HEK293 (cell line): ENCODE data around the gene SULT2B1.

Source experiments
- CTCF ChIA-PET: fragments of 350-600 bp; formaldehyde crosslinking; extraction: SDS; loops from one replicate; lab custom pipeline; 2021; ENCODE audit warnings: antibody characterized with exemption; lab: Yijun Ruan, JAX
- POLR2A ChIA-PET: fragments of 300-600 bp; formaldehyde crosslinking; extraction: SDS; loops from one replicate; lab custom pipeline; 2020; ENCODE audit warnings: antibody characterized with exemption, inconsistent platforms; lab: Yijun Ruan, JAX
- H3K27ac ChIP-seq: fragments of 200-500 bp; sonication (Bioruptor generic); 2 replicates; pipeline ENCODE4 v1.5.1; 2014; ENCODE audit warnings: low read depth, low read length, control low read depth, inconsistent platforms; ENCODE audit errors: extremely low read depth
- H3K36me3 ChIP-seq, 2 experiments: fragments of 200-500 bp in 1 of 2; sonication (Bioruptor generic) in 1 of 2; 1 replicate in 1 of 2; 2 replicates in 1 of 2; pipeline ENCODE4 v1.5.1; 2014 to 2017; ENCODE audit warnings: inconsistent platforms in 2 of 2, low read length in 2 of 2; ENCODE audit not compliant: control insufficient read depth in 2 of 2, insufficient read depth in 1 of 2
- H3K4me1 ChIP-seq: fragments of 200-500 bp; sonication (Bioruptor generic); 2 replicates; pipeline ENCODE4 v1.5.1; 2014; ENCODE audit warnings: mild to moderate bottlenecking, low read length, inconsistent platforms; ENCODE audit not compliant: control insufficient read depth, insufficient read depth
- H3K4me3 ChIP-seq: 2 replicates; pipeline ENCODE4 v1.5.1; 2011; ENCODE audit warnings: low read depth, mild to moderate bottlenecking, control low read depth, low read length, moderate library complexity
- H3K9me3 ChIP-seq: fragments of 200-500 bp; sonication (Bioruptor generic); 2 replicates; pipeline ENCODE4 v1.5.1; 2014; ENCODE audit warnings: low read depth, low read length, inconsistent platforms; ENCODE audit not compliant: control insufficient read depth, insufficient read depth
- GLIS2 ChIP-seq: fragments of 450-650 bp; formaldehyde crosslinking; IDR thresholded peaks from 2 replicates; pipeline ENCODE4 v1.5.1; 2016; ENCODE audit warnings: missing biosample characterization, missing genetic modification characterization
- SALL2 ChIP-seq: fragments of 450-650 bp; formaldehyde crosslinking; IDR thresholded peaks from 2 replicates; pipeline ENCODE4 v1.5.0; 2017; ENCODE audit warnings: missing biosample characterization, mild to moderate bottlenecking, missing genetic modification characterization, borderline replicate concordance
- ZBTB6 ChIP-seq: fragments of 450-650 bp; formaldehyde crosslinking; IDR thresholded peaks from 2 replicates; pipeline ENCODE4 v1.5.1; 2017; ENCODE audit warnings: missing biosample characterization, missing genetic modification characterization
- ZFHX2 ChIP-seq: fragments of 450-650 bp; formaldehyde crosslinking; conservative IDR thresholded peaks from 2 replicates; pipeline ENCODE4 v1.5.1; 2016; ENCODE audit warnings: missing biosample characterization, missing genetic modification characterization
- ZNF121 ChIP-seq: fragments of 450-650 bp; formaldehyde crosslinking; IDR thresholded peaks from 2 replicates; pipeline ENCODE4 v1.5.1; 2016; ENCODE audit warnings: missing biosample characterization, missing genetic modification characterization
- ZNF155 ChIP-seq: fragments of 450-650 bp; formaldehyde crosslinking; IDR thresholded peaks from 2 replicates; pipeline ENCODE4 v1.5.1; 2016; ENCODE audit warnings: missing biosample characterization, missing genetic modification characterization
- ZNF175 ChIP-seq: fragments of 450-650 bp; formaldehyde crosslinking; IDR thresholded peaks from 2 replicates; pipeline ENCODE4 v1.5.1; 2016; ENCODE audit warnings: missing biosample characterization, missing genetic modification characterization
- ZNF184 ChIP-seq: fragments of 450-650 bp; IDR thresholded peaks from 2 replicates; pipeline ENCODE4 v1.5.1; 2018; ENCODE audit warnings: missing biosample characterization, mild to moderate bottlenecking, missing genetic modification characterization
- ZNF23 ChIP-seq: fragments of 450-650 bp; formaldehyde crosslinking; IDR thresholded peaks from 2 replicates; pipeline ENCODE4 v1.5.1; 2016; ENCODE audit warnings: missing biosample characterization, missing genetic modification characterization, borderline replicate concordance
- ZNF354C ChIP-seq: fragments of 450-650 bp; formaldehyde crosslinking; IDR thresholded peaks from 2 replicates; pipeline ENCODE4 v1.5.1; 2016; ENCODE audit warnings: missing biosample characterization, missing genetic modification characterization, low read depth, borderline replicate concordance
- ZNF423 ChIP-seq: fragments of 450-650 bp; formaldehyde crosslinking; IDR thresholded peaks from 2 replicates; pipeline ENCODE4 v1.5.1; 2016; ENCODE audit warnings: missing biosample characterization, missing genetic modification characterization
- ZNF433 ChIP-seq: fragments of 450-650 bp; formaldehyde crosslinking; IDR thresholded peaks from 2 replicates; pipeline ENCODE4 v1.5.1; 2016; ENCODE audit warnings: missing biosample characterization, missing genetic modification characterization, low read depth
- ZNF610 ChIP-seq: fragments of 450-650 bp; formaldehyde crosslinking; IDR thresholded peaks from 2 replicates; pipeline ENCODE4 v1.5.1; 2016; ENCODE audit warnings: missing biosample characterization, missing genetic modification characterization, borderline replicate concordance
- ZNF701 ChIP-seq: fragments of 450-650 bp; formaldehyde crosslinking; IDR thresholded peaks from 2 replicates; pipeline ENCODE4 v1.5.1; 2016; ENCODE audit warnings: missing biosample characterization, missing genetic modification characterization
- ZNF707 ChIP-seq: fragments of 450-650 bp; formaldehyde crosslinking; IDR thresholded peaks from 2 replicates; pipeline ENCODE4 v1.5.1; 2016; ENCODE audit warnings: missing biosample characterization, missing genetic modification characterization
- ZNF830 ChIP-seq: fragments of 450-650 bp; IDR thresholded peaks from 2 replicates; pipeline ENCODE4 v1.5.0; 2018; ENCODE audit warnings: missing biosample characterization, missing genetic modification characterization, low read depth, mild to moderate bottlenecking, moderate library complexity
- TF ChIP-seq, protein P1 (sequence below): fragments of 450-650 bp; IDR thresholded peaks from 2 replicates; pipeline ENCODE4 v1.5.1; 2018; ENCODE audit warnings: missing biosample characterization, mild to moderate bottlenecking, missing genetic modification characterization

The SULT2B1 gene

DNA sequence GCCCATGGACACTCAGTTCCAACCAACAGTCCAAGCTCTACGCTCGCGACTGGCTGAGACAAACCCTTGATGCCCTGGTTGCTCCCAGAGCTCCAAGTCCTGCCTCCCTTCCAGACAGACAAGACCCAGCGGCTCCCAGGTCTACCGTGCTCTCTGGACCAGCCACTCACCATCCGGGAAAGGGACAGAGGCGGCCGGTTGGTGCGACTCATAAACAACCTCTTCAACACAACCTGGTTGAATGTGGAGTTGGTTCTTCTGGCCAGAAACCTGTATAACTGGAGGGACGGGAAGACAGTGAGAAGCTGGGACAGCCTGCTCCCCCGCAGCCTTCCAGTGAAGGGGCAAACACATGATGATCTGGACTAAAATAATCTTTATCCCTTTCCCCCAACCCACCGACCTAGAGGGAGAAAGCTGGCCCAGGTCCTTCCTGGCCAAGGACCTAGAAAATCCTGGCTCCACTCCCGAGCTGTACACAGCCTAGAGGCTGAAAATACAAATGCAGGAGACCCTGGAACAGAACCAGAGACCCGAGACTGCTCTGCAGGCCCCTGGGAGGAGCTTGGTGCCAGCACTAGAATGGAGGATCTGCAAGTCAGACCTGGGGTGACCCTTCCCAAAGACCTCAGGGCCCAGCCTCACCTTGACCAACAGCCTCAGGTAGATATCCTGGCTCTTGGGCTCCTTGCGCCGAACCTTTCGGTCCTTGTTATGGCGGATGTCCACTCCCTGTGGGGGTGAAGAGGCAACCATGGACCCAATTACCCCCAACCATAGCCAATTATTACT lies 65.4 kb downstream of the SULT2B1 start:
- Histone ChIP-seq H3K36me3 (peaks cover 14 to 41% of the 10 kb centered on the region in 2 experiments), H3K4me3 (peak overlapping the region; percentile 76), H3K27ac (peak overlapping the region; percentile 100), H3K4me1 (peaks cover 27% of the 10 kb centered on the region), H3K9me3 (no peaks in the 10 kb centered on the region)
- ChIA-PET POLR2A (interaction anchor here (0.6 to 3.8 kb wide), 8 partner anchors 8 to 97 kb away, joined by 3 to 25 read pairs (median 4); partner anchors contain the start of gene CA11), CTCF (interaction anchor here (0.5 to 1.8 kb wide), 9 partner anchors 9 to 611 kb away, joined by 3 to 13 read pairs (median 3); no protein-coding TSS in a partner anchor)
- TF ChIP-seq ZFHX2 (tag by site-specific recombination), result no peak
- no peak for TF ChIP-seq ZNF707 (tag by site-specific recombination)
- TF ChIP-seq ZBTB6 (tag by site-specific recombination), result no peak
- no peak for TF ChIP-seq ZNF701 (tag by site-specific recombination)
- no peak for TF ChIP-seq ZNF423 (tag by site-specific recombination)
- TF ChIP-seq ZNF830 (tag by site-specific recombination), result no peak
- TF ChIP-seq ZNF184, result no peak
- TF ChIP-seq GLIS2 (tag by site-specific recombination), result no peak
- TF ChIP-seq, protein P1, sequence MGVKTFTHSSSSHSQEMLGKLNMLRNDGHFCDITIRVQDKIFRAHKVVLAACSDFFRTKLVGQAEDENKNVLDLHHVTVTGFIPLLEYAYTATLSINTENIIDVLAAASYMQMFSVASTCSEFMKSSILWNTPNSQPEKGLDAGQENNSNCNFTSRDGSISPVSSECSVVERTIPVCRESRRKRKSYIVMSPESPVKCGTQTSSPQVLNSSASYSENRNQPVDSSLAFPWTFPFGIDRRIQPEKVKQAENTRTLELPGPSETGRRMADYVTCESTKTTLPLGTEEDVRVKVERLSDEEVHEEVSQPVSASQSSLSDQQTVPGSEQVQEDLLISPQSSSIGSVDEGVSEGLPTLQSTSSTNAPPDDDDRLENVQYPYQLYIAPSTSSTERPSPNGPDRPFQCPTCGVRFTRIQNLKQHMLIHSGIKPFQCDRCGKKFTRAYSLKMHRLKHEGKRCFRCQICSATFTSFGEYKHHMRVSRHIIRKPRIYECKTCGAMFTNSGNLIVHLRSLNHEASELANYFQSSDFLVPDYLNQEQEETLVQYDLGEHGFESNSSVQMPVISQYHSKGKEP (tag by site-specific recombination), result no peak
- no peak for TF ChIP-seq ZNF354C (tag by site-specific recombination)
- TF ChIP-seq ZNF175 (tag by site-specific recombination), result no peak
- no peak for TF ChIP-seq SALL2 (tag by site-specific recombination)
- TF ChIP-seq ZNF155 (tag by site-specific recombination), result no peak
- TF ChIP-seq ZNF433 (tag by site-specific recombination), result no peak
- TF ChIP-seq ZNF23 (tag by site-specific recombination), result no peak

GRCh38 chr19:48618278-48618915 lies 66.4 kb downstream of the SULT2B1 start:
- Histone ChIP-seq H3K9me3 (no peaks in the 10 kb centered on the region), H3K4me3 (peak overlapping the region; percentile 76), H3K4me1 (peaks cover 30% of the 10 kb centered on the region), H3K27ac (peak overlapping the region; percentile 100), H3K36me3 (peaks cover 14 to 43% of the 10 kb centered on the region in 2 experiments)
- CTCF ChIA-PET, result interaction anchor here (0.5 to 1.8 kb wide), 6 partner anchors 9 to 352 kb away, joined by 3 to 13 read pairs (median 4); no protein-coding TSS in a partner anchor
- TF ChIP-seq ZNF610 (tag by site-specific recombination) (no peak), ZNF121 (tag by site-specific recombination) (0 out of 2 replicates have a peak, but pooled peaks have one; percentile 39)
- POLR2A ChIA-PET, result interaction anchor here (0.6 to 2.0 kb wide), 38 partner anchors 9 to 449 kb away, joined by 3 to 97 read pairs (median 6); partner anchors contain the start of genes CA11, DBP, IZUMO1 and LIG1
